GM06990 (cell line): ENCODE results near the gene MEST.
"Not testable (repeated sequence)": the region's sequence is repeated elsewhere in the genome, so short reads cannot be mapped to it uniquely, and the experiment has no call there.

Experiments
- DNase-seq: peaks from one replicate; pipeline ENCODE4 v3.0.0-alpha.2; 2011; ENCODE audit not compliant: insufficient read length; ENCODE audit errors: extremely low read depth
- H3K27me3 ChIP-seq: replicated peaks from 2 replicates; pipeline ENCODE4 v1.6.0; 2011; ENCODE audit warnings: low read length; ENCODE audit not compliant: control insufficient read depth, insufficient read depth
- H3K36me3 ChIP-seq: 2 replicates; pipeline ENCODE4 v1.5.1; 2011; ENCODE audit warnings: low read length; ENCODE audit not compliant: control insufficient read depth, insufficient read depth
- H3K4me3 ChIP-seq: replicated peaks from 2 replicates; pipeline ENCODE4 v1.5.1; 2011; ENCODE audit warnings: low read depth, mild to moderate bottlenecking, control low read depth, low read length
- CTCF ChIP-seq: IDR thresholded peaks from 2 replicates; pipeline ENCODE4 v1.5.1; 2011; ENCODE audit warnings: low read length, control low read depth, mild to moderate bottlenecking, inconsistent platforms; ENCODE audit not compliant: insufficient read depth, poor library complexity, severe bottlenecking

The MEST gene

GRCh38 chr7:130529417-130529816 lies 37.5 kb downstream of the MEST start:
- Histone ChIP-seq H3K4me3 (no peak overlapping the region), H3K36me3 (no peaks in the 10 kb centered on the region), H3K27me3 (no peaks in the 10 kb centered on the region)
- no peak for DNase-seq
- no peak for TF ChIP-seq CTCF

DNA sequence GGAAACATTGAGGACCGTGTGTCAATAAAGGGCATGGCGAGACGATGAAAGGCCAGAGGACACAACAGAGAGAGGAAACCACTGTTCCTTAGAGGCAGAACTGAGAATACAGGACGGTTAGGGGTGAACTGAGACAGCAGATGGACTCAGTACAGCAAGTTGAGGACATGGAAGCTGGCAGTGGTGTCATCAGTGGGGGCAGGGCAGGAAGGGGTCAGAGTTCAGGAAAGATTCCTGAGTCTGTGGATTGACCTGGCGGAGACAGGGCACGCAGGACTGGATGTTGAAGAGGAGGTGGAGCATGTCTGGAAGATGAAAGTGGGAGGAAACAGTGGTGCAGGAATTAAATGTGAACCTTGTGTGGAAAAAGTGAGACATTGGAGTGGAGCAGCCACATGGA lies 46.0 kb downstream of the MEST start:
- H3K27me3 ChIP-seq, DNase-seq, H3K4me3 ChIP-seq, H3K36me3 ChIP-seq: not testable (repeated sequence)

DNA sequence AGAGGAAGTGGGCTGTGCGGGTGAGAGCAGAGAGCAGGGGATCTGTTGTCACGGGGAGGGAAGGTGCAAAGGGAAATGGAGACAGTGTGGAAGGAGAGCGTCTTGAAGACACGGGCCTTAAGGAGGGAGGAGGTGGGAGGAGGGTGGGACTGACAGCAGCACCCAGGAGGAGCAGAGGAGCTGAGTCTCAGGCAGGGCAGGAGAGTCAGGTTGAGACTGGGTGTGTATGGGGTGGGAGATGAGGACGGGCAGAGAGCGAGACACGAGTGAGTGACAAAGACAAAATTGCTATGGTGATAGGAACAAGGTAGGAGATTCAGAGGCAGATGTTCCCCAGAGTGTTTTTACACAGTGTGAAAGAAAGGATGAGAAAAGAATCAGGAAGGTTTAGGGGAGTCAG lies 49.4 kb downstream of the MEST start:
- not testable (repeated sequence) for DNase-seq, H3K4me3 ChIP-seq, H3K27me3 ChIP-seq, H3K36me3 ChIP-seq

GRCh38 chr7:130542297-130542696 lies 50.4 kb downstream of the MEST start:
- not testable (repeated sequence) for H3K27me3 ChIP-seq, H3K4me3 ChIP-seq, DNase-seq, H3K36me3 ChIP-seq

DNA sequence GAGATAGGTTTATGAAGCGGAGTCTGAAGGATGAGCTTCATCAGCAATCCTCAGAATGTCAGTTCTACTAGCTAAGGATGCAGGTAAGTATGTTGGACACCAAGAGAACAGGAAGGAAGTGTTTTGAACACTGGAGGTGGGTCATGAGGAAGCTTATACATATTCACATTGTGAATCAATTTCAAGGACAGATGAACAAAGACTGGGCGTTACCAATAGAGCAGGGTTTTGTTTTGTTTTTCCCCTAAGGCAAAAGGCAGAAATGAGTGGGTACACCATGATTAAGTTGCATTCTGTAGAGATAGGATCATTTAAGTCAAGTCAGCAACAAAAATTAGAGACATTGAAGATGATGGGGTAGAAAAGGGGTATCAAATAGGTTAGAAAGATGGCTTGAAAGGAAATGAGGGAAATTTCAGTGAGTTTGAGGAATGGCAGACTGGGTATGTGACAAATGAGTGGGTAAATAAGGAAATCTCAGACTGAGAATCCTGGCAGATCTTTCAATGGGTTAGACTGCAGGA lies 51.7 kb downstream of the MEST start:
- H3K36me3 ChIP-seq: no peaks in the 10 kb centered on the region

DNA sequence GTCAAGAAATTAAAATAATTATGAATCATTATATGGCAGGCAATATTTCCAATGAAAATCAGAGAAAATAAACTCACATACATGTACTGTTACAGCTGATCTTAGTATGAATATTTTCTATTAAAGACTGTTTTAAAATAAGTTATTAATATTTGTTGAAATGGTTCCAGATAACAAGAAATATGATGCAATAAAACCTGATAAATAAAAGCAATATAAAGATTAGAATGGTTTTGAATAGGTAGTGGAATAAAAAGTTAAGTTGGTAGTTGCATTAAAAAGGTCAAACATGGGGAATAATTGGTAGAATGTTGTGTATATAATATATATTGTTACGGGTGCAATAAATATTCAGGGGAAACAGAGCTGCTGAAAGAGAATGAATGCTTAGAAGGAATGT lies 52.5 kb downstream of the MEST start:
- H3K36me3 ChIP-seq: no peaks in the 10 kb centered on the region
- TF ChIP-seq CTCF: no peak

More for the DNA sequence above, 51.7 kb downstream of the MEST start:
- DNase-seq: no peak
- Histone ChIP-seq H3K27me3 (no peaks in the 10 kb centered on the region), H3K4me3 (no peak overlapping the region)
- no peak for TF ChIP-seq CTCF

DNA sequence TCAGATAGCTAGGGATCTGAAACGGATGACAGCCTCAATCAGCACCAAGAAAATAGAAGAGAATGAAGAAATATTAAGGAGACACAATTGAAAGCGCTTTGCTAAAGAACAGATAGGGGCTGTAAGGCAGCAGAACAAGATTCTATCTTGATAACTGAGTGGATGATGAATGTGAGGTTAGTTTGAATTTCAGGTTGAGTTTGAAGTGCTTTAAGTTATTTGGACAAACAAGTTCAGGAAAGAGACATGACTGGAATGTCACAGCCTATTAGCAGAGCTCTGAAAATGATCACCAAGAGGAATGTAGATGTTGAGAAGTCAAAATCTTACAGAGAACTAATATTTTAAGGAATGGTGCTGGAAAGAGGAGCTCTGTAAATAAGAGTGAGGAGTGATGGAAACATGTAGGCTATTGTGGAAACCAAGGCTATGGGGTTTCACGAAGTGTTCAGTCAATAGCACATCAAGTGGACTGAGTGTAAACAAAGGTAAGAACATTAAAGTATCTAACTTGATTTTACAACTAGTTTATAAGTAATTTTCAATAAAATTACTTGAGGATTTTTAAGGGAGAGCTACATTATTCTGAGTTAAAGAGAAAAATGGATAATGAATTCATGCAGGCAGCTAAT lies 61.6 kb downstream of the MEST start:
- no peak for DNase-seq
- TF ChIP-seq CTCF: no peak
- H3K36me3 ChIP-seq: no peaks in the 10 kb centered on the region
- H3K27me3 ChIP-seq: no peaks in the 10 kb centered on the region
- no peak overlapping the region for H3K4me3 ChIP-seq

More for the DNA sequence above, 52.5 kb downstream of the MEST start:
- no peak for DNase-seq
- H3K27me3 ChIP-seq: no peaks in the 10 kb centered on the region
- no peak overlapping the region for H3K4me3 ChIP-seq
